NCI-H128 (cell line): ENCODE measurements around the gene CNTN5.

ENCODE experiments used
- DNase-seq: peaks from one replicate; lab custom pipeline; 2025; ENCODE audit not compliant: unreplicated experiment; lab: John Stamatoyannopoulos, UW

Gene CNTN5

DNA sequence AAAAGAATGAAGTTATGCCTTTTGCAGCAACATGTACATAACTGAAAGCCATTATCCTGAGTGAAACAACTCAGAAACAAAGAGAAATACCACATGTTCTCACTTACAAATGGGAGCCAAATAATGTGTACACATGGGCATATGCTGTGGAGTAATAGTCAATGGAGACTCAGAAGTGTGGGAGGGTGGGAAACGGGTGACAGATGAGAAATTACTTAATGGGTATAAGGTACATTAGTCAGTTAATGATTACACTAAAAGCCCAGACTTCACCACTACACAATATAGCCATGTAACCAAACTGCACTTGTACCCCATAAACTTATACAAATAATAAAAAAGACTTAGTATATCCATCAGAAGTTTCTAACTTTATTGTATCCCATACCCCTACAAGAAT is 992.3 kb downstream of the CNTN5 start:
- no peak for DNase-seq

DNA sequence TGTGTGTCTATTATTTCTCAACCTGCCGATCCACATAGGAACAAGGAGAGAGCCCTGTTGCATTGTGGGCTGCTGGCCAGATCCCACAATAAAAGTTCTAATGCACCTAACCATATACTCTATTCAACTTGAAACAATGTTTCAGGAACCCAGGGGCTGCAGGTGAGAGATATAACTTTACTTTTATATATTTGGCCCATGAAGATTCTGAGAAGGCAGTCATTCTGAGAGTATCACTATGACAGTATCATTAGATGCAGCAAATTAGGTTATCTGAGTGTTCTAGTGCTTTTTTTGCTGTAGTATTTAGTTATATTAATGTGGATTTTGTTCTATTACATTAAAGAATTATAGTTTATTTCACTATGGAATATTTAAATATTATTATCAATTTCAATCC is 1011.2 kb downstream of the CNTN5 start:
- no peak for DNase-seq

DNA sequence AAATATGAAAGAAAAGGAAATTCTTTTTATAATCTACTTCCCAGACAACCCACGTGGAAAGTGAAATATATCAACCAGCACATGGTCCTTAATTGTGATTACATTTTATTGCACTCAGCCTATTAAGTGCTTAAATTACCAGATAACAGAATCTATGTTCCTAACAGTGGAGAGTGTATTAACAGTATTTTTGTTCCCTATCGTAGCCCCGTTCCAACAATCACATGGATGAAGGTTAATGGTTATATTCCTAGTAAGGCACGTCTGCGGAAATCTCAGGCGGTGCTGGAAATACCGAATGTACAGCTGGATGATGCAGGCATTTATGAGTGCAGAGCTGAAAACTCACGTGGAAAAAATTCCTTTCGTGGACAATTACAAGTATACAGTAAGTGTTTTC is 1040.3 kb downstream of the CNTN5 start:
- DNase-seq, result no peak

DNA sequence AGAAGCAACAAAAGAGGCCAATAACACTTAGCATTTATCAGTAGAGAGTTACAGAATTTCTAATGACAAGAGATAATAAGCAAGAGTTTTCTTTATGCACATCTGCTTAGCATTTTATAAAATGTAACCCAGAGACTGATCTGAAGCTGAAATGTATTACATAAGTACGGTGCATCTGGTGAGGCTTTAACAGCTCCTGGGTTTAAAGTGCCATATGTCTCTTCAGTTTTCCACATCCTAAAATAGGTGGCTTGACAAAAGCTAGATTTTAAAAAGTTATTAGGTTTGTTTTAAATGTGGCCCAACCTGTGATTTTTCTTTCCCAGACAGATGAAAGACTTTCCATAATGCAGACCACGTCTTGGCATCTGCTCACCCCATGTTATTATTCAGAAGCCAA is 1045.7 kb downstream of the CNTN5 start:
- no peak for DNase-seq

DNA sequence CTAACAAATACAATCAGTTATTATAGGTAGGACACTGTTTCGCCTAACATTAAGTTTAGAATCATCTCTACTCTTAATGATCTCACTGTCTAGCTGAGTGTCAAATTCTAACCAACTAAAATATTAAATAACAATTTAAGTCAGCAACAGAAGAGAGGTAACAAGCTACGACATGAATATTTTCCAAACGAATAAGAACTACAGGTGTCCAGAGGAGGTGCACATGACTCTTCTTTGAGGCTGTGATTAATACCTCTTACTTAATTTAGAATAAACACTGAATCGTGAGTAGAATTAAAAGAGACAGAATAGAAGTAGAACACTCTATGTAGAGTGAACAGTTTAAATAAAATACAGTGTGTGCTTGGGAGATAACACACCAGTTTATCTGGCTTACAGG is 1047.4 kb downstream of the CNTN5 start:
- DNase-seq, result no peak

DNA sequence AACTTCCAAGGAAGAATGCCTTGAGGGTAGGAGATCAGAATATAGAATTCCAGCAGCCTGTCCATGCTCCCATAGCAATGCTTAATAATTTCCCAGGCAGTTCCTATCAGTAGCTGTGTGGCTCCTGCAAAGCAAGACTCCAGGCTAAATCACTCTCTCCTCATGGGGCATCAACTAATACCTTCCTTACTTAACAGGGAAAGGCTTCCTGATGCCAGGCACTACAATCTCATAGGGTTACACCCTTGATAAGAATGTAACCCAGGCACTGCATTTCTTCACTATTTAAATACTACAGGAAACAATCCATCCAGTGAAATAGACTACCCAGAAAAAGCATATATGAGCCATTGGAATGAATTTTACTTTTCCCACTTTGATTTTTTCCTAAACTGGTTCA is 1051.4 kb downstream of the CNTN5 start:
- no peak for DNase-seq

DNA sequence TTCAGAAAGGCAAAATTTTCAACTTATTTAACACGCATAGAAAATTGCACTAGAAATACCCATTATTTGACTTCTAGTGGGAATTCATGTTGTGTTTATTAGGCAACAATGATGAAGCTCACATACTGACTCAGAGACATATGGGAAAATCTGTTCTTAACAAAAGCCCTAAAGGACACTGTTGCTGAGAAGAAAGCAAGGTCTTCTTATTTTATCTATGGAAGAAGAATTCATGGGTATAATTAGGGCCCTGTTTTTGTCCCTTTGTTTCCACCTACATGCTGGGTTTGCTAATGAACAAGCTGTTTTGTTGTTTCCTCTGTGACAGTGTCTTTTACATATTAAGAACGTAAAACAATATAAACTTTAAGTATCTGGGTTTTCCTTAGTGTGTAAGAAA is 1059.6 kb downstream of the CNTN5 start:
- no peak for DNase-seq

DNA sequence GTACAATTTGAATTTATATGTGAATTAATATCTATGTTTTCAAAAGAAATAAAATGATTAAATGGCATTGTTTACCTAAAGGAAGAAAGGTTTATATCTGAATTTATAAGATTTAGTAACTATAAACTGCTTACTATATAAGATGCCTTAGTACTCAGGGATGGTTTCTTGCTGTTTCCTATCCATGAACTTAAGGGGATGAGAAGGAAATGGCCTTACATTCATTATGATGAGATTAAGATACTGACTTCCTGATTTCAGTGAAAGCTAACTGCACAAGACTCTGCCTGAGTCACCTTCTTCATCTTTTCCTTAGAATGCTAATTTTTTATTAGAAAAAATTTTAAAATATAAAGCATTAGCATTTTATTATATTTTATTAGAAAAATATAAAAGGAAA is 1060.1 kb downstream of the CNTN5 start:
- no peak for DNase-seq

DNA sequence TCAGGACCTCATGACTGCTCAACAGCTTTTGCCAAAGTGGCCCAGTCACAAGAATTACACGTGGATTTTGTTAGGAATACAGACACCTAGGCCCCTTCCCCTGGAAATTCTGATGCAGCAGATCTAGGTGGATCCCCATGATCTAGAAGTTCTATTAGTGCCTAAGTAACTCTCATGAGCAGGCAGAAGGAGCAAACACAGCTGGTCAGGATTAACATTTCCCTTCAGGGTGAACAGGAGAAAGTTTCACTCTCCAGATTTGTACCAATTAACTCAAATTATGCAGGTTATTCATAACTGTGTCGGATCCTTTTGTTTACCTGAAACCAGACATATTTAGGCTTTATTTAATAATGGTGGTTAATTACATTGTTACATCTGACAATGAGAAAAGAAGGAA is 1072.9 kb downstream of the CNTN5 start:
- DNase-seq, result no peak

DNA sequence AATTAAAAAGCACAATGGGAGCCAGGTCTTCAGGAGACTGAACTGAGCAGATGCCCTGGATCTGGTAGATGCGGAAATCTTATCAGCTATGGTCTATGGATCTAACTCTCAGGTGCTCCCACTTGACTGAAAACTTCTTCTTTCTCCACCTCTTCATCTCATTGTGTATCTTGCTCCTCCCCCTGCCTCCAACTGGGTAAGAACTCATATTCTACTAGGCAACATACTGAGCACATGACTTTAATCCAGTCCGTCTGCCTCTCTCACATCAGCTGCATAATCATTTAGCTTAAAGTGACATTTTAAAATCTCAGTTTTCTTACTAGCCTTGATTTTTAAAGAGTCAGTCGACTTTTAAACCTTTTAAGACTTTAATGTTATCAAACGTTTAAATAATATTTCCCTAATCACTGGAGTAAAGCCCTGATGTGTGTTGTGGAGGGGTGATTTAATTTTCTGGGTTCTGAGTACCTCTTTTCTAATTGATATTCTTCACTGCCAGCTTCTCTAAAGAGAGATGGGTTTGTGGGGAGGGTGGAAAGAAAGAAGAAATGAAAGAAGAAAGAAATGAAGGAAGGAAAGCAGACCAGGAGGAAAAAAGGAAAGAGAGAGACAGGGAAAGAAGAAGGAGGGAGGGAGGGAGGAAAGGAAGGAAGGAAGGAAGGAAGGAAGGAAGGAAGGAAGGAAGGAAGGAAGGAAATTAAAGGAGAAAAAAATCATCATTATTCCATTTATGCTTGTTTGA is 1073.5 kb downstream of the CNTN5 start:
- DNase-seq, result no peak

DNA sequence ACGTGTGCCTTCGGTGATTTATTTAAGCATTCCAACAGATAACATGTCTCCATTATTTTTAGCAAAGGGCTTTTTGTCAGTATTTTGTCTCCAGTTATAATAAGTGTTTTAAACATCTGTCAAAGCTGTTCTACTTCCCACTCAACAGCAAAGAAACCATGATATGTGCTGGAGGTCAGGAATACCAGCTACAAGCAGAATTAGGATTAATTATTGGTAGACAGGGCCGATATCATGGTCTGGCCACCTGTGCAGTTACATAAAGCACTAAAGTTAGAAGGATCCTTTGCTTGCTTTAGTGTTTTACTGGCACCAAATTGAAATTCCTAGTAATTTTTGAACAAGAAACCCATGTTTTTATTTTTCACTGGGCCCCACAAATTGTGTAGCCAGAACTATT is 1075.1 kb downstream of the CNTN5 start:
- no peak for DNase-seq

DNA sequence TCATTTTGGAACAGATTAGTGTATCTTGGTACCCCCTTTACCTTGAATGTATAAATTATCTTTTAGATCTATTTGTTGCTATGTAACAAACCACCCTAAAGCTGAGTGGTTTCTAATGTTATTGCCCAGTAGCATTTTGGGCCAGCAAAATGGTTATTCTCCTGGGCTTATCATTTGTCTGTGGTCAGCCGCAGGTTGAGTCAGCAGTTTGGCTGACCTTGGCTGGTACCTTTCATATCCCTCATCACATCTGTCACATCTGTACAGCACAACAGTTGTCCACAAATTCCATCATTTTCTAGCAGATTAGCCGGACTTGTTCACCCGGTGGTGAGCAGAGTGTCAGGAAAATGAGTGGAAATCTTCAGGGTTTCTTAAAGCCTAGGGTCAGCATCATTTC is 1077.8 kb downstream of the CNTN5 start:
- DNase-seq, result no peak

DNA sequence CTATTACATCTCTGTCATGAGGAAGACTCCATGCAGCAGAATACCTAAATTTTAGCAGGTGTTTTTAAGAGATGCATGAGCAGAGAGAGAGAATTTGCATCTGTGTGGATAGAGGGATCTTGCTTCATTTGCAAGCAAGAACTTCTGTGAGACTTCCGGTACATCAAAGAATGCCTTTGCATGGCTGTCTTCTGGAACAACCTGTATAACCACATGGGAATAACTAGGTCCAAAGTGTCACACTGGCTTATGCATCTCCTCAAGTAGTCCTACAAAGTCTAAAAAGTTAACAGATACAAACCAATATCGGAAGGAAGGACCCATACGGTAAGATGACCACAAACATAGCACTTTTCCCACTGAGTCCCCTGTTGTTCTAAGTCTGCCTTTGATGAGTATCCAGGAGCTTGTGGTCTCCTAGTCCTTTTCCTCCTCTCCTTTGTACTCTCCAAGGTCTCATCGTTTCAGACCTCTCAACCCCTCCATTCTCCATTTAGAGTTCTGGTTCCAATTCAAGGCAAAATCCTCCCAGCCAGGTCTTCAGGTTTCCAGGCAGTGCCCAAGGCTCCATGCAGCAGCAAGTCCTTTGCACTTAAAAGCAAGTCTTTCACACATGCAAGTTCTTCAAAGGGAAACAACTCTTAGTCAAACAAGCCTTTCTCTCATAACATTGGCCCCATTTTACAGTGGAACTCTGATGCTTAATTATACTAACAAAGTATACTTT is 1084.7 kb downstream of the CNTN5 start:
- no peak for DNase-seq

DNA sequence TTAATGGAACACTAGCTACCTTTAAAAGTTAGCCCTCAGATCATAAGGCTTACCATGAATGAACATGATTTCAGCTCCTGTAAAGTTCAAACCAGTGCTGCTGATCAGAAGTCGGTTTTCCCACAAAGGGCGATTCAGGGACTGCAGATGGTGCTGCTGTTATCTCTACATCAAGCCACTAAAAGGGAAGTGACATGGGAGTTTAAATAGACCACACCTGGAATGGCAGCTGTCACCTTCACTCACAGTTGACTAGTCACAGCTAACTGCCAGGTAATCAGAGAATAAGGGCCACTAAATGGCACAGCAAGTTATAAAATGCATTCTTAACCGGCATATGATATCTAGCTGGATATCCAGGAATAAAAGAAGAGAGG is 1085.2 kb downstream of the CNTN5 start:
- no peak for DNase-seq

DNA sequence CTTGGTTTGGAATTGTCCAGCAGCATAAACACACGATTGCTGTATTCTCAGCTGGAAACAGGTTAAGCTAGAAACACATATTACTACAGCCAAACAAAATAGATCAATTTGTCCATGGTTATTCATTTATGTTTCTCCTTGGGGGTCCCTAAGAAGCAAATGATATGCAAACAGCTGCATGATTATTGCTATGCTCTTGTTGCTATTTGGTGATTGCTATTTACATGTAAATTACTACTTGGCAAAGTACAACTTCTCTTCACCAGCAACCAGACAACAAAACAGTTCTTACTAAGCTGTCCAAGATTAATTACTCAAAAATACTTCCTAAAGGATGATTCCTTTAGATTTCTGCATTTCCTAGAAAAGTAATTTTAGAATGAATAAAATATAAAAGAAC is 1098.4 kb downstream of the CNTN5 start:
- DNase-seq, result no peak

DNA sequence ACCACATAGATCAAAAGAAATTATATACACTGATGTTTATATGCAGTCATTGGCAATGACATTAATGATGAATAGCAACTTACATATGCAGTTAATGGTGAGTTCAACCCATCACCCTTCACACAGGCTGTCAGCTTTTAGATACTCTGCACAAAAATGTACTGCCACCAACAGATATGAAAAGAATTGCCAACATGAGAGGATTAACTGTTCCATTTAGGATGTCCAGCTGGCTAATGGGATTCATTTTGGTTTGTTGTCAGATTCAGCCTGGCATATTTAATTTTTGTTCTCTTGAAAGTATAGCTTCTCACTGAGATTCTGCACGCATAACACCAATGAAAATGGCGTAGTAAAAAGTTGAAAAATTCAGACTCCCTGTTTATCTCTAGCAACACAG is 1112.4 kb downstream of the CNTN5 start:
- DNase-seq, result no peak

DNA sequence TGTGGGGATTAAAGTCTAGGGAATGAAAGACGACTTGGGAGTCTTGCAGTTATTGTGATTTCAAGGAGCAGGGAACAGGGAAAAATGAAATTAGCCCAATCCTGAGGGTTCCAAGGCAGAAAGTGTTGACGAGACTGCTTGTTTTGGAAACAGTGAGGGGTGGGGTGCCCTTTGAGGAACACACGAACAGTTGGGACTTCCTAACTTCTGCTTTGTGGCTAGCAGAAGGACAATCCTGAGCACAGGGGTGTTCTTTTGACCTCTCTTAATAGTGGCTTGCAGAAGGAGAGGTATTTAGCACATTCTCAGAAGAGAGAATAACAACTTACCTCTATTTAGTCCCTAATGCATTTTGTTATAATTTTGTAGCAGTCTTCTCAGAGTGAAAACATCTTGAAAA is 1120.5 kb downstream of the CNTN5 start:
- DNase-seq, result no peak

DNA sequence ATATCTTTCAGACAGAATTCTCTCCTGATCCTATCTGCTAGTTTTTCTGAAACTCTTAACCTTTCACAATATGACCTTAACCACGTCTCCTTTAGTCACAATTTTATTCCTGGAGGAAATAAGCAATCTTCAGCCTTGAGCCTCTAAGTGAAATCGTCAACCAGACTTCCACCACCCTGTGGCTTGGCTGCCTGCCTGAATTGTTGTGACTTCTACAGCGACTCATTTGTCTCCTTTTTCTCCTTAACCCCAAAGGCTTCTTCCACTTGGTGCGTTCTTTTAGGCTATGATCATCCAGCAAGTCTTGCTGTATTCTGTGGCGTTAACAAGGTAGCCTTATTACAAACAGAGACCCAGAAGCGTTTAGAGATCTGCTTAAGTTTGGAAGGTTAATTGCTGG is 1131.2 kb downstream of the CNTN5 start:
- no peak for DNase-seq

DNA sequence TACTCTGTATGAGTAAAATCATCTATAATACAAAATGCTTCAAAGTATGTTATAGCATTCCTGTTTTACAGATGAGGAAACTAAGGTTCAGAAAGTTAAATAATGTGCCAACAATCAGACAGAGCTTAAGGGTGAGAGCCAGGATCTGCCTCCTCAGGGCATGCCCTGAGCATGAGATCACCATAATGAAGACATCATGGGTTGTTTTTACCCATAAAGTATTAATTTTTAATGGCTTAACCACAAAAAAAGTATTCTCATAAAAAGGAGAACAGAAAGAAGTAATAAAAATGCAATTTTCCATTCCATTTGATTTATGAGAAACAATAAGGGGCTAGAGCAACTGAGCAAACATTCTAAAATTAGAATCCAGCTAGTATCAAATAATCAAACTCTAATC is 1132.0 kb downstream of the CNTN5 start:
- DNase-seq, result no peak

DNA sequence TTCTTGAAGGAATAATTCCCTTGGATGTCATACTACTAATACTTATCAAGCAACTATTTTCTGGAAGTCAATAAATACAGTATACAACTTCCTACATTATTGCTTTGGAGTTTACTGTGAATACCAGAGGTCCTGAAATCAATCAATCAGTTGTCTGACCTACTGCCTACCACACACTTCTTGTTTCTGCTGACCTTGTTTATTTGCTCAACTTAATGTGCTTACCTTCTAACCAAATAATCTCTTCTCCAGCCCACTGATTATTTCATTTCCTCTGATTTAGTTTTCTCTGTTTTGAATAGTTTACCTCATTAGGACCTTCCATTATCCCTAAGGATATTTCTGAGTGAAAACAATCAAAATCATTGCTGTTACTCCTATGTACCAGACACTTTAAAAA is 1142.7 kb downstream of the CNTN5 start:
- DNase-seq, result no peak

DNA sequence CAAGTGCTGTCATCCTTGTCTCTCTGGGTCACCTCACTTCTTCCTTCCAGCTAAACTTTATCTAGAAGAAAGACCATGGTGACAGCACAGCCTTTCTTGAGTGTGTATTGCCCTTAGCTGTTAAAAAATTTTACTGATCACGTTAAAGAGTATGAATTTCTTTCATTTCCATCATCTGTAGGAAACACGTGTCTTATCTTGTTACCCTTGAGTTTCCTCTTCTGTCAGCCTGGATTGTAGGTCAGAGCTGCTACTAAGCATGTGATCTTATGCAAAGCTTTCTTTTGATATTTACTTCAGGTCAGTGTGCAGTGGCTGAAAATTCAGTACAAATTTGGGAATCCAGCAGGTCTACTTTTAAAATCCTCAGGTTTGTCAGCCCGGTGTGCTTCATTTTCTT is 1154.1 kb downstream of the CNTN5 start:
- no peak for DNase-seq

DNA sequence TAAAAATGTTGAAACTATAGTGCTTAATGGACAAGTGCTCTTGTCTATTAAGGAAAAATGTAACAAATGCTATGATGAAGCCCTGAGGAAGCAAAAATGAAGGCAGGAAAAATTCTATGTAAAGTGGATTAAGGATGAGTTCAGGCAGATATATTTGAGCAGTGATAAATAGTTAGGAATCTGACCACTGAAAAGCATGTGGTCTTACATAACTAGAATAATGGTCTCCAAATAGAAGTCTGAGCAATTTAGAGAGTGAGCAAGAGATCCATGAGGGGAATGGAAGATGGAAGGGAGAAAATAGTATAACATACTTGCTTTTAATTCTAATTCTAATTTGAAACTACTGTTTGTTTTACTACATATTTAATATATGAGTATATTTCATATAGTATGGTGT is 1155.7 kb downstream of the CNTN5 start:
- DNase-seq, result no peak

DNA sequence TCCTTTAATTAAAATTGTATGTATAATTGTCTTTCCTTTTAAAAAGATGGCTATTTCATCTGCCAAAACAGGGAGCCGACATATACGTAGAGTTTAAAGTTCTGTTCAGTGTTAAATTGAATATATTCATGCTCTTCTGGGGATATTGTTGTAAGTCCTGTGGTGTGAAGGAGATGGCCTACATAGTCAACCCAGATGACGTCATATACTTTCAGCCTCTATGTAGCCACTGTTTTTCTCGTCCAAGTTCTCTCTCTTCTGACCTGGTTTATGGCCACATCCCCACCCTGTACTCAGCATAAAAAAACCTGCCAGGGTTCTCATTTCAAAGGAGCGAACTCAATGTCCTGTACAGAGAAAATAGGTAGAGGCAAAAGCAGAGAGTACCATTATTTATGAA is 1156.9 kb downstream of the CNTN5 start:
- DNase-seq, result no peak
